NCI-H2171 (cell line): ENCODE data around the gene SLC24A3.

Experiments used
- DNase-seq: peaks from one replicate; lab custom pipeline; 2025; lab: John Stamatoyannopoulos, UW

The SLC24A3 gene

DNA sequence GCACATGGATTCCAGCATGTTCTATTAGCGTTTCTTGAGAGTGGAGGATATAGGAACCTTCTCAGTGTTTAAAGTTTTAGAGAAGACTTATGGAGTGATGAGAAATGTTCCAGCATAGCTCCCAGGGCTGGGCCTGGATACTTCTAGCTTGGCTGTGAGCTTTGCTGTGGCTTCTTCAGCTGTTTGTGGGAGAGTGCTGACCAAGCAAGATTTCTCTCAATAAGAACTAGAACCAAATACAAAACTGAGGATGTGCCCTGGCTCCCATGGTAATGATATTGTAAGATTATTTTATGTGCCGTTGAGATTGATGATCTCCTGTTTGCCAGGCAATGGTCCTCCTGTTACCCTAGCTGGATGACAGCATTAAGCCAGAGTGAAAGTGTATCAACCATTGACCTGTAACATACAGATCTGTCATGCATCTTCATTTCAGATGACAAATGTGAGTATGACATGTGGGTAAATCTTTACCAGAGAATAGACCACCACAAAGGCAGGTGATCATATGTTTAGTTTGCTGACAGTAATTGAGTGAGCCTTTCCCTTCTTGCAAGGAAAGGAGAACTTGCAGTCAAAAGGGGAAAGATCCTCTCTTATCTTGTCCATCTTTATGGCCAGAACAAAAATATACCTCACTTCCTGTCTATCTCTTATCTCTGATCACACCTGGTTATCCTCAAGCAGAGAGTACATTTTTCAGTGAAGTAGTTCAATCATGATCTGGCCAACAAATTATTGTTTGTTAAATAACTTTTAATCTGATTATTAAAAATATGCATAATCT is 180.1 kb downstream of the SLC24A3 start:
- DNase-seq: no peak

GRCh38 chr20:19396460-19397081 is 184.1 kb downstream of the SLC24A3 start:
- no peak for DNase-seq

- DNase-seq: no peak
Measured at GRCh38 chr20:19397226-19397625, 184.8 kb downstream of the SLC24A3 start.

GRCh38 chr20:19397666-19398065 is 185.2 kb downstream of the SLC24A3 start:
- no peak for DNase-seq

- DNase-seq: no peak
Measured at GRCh38 chr20:19401096-19401495, 188.7 kb downstream of the SLC24A3 start.

DNA sequence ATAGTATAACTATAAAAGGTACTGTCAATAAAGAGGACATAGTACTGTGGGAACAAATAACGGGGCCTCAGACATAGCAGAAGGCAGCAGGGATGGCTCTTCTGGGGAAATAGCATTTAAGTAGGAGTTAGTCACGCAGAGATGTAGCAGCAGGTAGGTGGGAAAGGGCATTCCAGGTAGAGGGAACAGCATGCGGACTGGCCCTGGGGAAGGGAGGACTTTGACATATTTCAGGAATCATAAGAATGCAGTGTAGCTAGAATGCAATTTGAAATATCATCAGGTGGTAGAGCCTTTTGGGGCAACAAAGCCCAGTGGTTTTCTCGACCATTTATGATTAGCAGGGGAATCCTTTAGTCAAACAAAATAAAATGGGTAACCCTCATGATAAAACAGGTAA is 191.1 kb downstream of the SLC24A3 start:
- no peak for DNase-seq

- DNase-seq: no peak
Measured at GRCh38 chr20:19404826-19405225, 192.4 kb downstream of the SLC24A3 start.

DNA sequence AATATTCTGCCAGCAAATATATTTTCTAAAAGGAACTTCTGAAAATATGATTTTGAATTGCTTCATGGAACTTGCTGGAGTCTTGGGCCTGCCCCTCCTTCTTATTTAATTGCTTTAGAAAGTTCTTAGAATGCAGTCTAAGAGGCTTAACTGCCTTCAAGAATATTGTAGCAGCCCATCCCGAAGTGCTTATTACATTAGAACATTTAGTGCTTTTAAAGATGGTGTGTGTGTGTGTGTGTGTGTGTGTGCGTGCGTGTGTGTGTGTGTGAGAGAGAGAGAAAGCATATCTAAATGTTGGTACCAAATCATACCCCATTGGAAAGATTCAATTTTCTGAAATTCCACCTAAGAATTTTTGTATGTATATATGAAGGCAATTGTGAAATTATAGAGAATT is 193.5 kb downstream of the SLC24A3 start:
- no peak for DNase-seq

GRCh38 chr20:19406381-19406780 is 193.9 kb downstream of the SLC24A3 start:
- no peak for DNase-seq

DNA sequence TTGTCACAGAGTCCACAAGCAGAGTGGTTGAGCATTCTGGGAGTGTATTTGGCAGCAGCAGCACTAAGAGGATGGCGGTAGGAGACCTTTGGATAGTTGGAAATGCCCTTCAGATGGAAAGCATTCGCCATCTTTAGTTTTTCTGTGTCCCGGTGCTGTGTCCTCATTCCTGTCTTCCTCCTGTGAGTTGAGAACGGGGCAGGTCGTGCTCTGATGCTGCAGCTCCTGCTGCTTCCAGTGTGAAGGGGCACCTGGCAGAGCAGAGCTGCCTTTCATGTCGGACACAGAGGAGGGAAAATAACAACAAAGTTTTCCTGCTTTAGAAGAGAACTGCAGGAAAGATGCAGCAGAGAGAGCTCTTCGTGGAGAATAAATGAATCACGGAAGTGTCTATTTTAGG is 194.8 kb downstream of the SLC24A3 start:
- DNase-seq: no peak

DNA sequence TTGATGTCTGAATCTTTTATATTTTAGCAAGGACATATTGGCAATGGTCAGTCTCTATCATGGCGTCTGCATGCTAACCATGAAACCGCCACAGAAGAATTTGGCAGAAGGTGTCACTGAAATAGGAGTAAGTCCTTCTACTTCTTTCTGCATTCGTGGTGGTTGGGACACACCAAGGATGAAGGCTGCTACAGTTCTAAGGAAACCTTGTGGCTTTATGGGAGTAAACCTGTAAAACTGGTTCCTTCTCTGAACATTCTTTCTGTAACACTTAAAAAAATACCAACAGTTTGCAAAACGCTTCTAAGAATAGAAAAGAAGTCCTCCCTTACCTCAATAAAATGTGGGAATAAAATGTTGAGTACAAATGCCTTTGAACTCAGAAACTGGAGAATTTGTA is 195.3 kb downstream of the SLC24A3 start:
- no peak for DNase-seq

DNA sequence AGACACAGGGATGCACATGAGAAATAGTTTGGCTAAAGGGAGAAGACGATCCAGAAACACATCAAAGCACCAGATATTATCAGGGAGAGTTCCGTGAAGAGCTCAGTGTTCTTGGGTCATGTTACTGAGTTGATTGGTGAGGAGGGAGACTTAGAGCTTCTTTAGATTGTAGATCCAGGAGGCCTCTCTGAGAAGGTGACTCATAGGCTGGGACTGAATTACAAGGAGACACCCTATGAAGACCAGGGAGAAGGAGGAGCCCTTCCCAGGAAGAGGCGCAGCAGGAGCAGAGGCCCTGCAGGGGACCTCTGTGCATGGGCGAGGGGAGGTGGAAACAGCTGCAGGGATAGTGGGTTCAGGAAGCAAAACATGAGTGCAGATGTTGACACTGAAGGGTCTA is 196.5 kb downstream of the SLC24A3 start:
- no peak for DNase-seq

GRCh38 chr20:19411811-19412210 is 199.4 kb downstream of the SLC24A3 start:
- DNase-seq: no peak

DNA sequence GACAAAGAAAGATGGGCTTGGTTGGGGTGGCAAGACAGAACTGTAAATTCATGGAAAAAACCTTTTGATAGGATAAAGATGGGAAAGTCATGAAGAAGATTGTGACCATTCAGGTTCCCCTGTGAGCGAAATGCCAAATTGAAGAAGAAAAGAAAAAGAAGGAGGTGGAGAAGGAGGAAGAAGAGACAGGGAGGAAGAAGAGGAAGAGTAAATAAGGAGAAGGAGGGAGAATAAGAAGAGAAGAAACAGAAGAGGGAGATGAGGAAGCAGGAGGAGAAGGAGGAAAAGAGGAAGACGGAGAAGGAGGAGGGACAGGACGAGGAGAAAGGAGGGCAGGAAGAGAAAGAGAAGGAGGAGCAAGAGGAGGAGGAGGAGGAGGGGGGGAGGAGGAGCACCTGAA is 199.8 kb downstream of the SLC24A3 start:
- no peak for DNase-seq

GRCh38 chr20:19414600-19414999 is 202.2 kb downstream of the SLC24A3 start:
- DNase-seq: no peak

DNA sequence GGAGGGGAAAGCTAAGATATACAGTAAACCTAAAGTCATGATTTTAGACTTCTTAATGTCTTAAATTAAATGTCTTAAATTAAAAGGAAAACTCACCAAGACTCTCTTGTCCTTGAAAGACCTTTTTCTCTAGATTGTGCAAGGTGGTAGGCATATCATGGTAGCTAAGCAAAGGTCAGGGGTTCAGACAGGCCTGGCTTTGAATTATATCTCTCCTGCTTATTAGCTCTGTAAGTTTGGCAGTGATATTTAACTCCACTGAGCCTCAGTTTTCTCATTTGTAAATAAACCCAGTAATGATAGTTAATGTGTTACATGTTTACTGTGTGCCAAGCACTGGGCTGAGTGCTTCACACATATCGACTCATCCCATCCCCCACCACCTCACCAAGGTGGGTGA is 203.3 kb downstream of the SLC24A3 start:
- no peak for DNase-seq

DNA sequence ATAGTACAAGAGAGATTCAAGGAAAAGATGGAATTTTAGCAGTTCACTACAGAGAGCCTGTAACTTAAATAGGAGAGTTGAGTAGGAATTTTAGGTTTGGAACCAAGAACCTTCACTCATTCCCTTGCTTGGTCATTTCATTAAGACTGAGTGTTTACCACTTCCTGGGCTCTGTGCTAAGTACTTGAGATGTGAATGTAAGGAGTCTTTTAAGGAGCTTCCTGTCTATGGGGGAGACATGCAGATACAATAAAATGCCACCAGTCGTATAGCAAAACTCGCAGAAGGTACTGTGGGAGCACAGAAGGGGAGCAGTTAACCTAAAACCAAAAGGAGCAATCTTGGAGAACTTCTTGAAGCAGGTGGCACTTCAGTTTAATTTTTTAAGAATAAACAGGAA is 204.2 kb downstream of the SLC24A3 start:
- no peak for DNase-seq

DNA sequence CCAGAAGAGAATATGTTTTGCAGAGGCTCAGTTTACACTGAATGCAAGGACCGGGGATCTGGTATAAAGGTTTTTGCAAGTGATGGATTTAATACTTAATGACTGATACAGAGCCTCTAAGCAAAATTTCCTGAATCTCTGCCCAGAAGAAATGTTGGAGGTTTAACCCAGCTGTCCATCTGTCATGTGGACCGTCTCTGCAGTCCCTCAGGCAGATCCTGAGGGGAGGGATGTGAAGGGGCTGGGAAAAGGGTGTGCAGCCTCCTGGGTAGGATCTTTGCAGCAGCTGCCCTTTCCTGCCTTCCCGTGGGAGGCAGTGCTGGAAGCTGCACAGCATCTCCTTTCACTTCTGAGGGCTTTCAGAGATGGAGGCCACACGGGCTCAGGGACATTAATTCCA is 207.0 kb downstream of the SLC24A3 start:
- DNase-seq: no peak

DNA sequence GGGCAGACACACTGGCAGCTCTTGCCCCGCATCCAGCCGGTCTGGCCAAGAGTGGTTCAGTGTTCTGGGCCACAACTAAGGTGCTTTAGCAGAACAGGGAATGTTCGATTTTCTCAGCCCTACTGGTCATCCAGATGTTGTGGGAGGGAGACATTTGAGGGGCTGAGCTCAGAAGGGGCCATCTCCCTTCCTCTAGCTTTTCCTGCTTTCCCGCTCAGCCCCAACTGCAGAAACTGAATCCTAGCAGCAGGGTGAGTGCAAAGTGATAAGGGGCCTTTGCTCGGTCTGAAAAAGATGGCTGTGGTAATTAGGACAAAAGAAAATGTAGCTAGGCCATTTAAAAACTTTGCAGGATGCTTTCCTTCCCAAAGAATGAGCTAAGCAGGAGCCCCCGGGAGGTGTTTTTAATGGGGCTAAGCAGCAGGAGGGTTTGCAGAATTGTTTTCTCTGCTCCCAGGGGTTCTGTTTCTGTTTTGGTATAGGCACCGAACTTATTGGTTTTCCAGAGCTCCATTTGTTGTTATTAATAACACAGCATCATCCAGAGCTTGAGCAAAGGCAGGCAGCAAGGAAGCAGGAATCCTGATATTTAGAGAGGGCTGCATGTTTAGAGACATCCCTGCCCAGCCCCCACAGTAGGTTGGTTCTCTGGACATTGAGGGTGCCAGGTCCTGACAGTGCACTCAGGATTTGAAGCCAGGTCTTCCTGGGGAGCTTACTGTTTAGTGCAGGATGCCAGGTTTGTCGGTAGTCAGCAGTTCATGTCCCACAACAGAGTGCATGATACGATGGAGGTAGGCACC is 210.9 kb downstream of the SLC24A3 start:
- DNase-seq: no peak

- DNase-seq: no peak
Measured at GRCh38 chr20:19423900-19424620, 211.6 kb downstream of the SLC24A3 start.

DNA sequence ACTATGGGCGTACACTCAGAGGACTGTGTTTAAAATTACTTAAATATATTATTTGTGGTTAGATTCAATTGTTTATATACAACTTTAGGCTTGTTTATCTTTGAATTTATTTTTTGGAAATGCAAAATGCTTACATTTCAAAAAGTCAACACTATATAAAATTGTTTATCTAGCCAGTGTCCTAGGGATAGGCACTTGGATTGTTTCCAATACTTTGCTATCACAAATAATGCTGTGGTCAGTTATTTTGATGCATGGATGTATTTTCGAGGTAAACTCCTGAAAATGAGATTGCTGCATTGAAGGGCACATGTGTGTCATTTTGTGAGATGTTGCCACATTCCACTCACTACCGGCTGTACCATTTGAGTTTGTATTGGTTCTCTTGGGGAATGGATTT is 213.9 kb downstream of the SLC24A3 start:
- DNase-seq: no peak

DNA sequence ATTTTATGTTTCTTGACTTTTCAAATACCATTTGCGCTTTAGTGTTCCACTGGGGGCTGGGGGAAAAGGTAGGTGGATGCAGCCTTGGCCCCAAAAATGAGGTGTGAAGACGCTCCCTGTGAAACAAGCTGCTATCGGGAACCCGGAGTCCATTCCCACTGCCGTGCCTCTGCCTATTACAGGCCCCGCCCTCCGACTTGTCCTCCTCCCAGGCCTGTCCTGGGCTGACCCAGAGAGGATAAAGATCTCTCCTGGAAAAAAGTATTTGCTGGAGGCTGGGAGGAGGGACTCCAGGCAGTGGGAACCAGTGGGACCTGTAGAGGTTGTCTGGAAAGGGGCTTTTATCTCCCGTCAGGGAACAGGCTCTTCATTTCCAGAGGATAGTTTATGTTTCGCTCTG is 215.0 kb downstream of the SLC24A3 start:
- DNase-seq: no peak
